GM12801 (cell line): Measurements from ENCODE around the gene PEX5L.

Experiments used
- CTCF ChIP-seq: IDR thresholded peaks from one replicate; pipeline ENCODE4 v1.5.1; 2011; ENCODE audit warnings: control low read depth; ENCODE audit not compliant: insufficient read length; ENCODE audit errors: extremely low read depth

Gene PEX5L

GRCh38 chr3:179929091-179929529 lies 107.6 kb downstream of the PEX5L start:
- no peak for TF ChIP-seq CTCF

DNA sequence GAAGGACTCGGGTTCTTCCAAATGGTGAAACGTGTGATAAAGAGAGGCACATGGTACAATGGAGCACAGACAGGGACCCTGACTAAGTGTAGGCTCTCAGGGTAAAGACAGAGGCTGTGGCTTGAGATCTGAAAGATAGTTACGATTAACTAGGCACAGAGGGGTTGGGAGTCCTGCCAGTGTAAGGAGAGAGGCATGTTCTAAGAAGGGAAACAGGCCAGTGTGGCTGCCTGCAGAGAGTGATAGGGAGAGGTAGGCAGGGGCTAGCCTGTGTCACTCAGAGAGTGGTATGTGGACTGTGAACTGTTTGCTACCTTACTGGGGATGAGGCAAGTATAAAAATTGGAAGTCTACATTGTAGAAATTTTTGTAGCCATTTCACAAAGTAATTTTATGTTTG lies 109.5 kb downstream of the PEX5L start:
- TF ChIP-seq CTCF = no peak

- TF ChIP-seq CTCF = no peak
Observed at GRCh38 chr3:179921951-179922350, 114.8 kb downstream of the PEX5L start.

GRCh38 chr3:179921500-179921899 lies 115.2 kb downstream of the PEX5L start:
- no peak for TF ChIP-seq CTCF

GRCh38 chr3:179907784-179908482 lies 128.8 kb downstream of the PEX5L start:
- TF ChIP-seq CTCF = no peak

DNA sequence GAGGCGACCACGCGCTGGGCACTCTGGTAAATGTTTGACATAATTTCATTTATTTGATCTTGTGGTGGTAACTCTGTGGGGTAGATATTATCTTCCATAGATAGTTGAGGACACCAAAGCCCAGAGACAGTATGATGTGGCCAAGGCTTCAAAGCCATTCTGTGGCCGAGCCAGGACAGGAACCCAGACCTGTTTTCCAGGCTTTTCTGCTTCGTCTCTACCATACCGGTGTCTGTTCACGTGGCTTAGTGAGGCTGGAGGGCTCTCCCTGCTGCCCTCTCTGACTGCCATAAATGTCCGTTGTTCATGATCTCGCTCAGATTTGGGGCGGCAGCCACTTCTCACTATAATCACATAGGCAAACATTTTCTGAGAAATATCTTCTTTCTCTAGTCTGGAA lies 134.7 kb downstream of the PEX5L start:
- no peak for TF ChIP-seq CTCF

DNA sequence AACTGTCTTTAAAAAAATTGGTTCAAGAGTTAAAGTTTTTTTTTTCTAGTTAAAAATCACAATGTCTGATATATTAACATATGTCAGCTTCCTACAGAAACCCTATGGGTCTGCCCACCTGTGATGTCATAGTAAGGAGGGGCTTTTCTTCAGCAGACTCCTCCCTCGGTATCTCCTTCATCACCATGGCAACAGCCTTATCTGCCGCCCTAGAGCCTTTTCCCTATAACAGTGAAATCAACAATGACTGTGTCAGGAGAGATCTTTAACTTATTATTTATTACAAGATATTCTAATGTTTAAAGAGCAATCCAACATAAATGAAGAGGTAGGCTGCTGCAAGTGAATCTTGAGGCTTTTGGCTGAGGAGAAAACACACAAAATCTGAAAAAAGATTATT lies 138.7 kb downstream of the PEX5L start:
- no peak for TF ChIP-seq CTCF

GRCh38 chr3:179897231-179897630 lies 139.5 kb downstream of the PEX5L start:
- TF ChIP-seq CTCF = no peak
